Measurements from ENCODE around the gene COL5A3.

DNA sequence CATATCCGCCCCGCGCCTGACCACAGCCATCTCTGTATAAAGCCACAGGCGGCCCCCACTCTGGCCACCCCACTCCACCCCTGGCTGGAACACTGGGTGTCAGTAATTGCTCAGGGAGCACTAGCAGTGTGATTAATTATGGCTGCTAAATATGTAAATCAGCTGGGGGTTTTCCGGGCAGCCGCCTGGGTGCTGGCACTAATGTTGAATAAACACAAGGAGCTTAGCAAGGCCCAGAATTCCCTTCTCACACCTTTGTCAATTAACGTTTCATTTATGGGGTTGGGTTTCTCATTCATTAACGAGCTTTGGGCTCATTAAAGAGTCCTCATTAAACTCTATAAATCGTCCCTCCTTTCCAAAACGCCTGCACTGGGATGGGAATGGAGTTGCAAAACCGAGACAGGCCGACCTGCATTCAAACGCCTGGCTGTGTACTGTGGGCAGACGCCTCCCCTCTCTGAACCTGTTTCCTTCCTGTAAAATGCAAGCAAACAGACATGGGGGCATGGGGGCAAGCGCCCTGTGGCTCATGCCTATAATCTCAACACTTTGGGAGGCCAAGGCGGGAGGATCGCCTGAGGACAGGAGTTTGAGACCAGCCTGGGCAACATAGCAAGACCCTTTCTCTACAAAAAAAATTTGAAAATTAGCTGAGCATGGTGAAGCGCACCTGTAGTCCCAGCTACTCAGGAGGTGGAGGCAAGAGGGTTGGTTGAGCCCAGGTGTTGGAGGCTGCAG lies 56.3 kb downstream of the COL5A3 start:
- TF ChIP-seq, protein P1, sequence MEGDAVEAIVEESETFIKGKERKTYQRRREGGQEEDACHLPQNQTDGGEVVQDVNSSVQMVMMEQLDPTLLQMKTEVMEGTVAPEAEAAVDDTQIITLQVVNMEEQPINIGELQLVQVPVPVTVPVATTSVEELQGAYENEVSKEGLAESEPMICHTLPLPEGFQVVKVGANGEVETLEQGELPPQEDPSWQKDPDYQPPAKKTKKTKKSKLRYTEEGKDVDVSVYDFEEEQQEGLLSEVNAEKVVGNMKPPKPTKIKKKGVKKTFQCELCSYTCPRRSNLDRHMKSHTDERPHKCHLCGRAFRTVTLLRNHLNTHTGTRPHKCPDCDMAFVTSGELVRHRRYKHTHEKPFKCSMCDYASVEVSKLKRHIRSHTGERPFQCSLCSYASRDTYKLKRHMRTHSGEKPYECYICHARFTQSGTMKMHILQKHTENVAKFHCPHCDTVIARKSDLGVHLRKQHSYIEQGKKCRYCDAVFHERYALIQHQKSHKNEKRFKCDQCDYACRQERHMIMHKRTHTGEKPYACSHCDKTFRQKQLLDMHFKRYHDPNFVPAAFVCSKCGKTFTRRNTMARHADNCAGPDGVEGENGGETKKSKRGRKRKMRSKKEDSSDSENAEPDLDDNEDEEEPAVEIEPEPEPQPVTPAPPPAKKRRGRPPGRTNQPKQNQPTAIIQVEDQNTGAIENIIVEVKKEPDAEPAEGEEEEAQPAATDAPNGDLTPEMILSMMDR (IDR thresholded peaks at IDR 0.05 in 8 of 11, conservative IDR thresholded peaks at IDR 0.05 in 3 of 11), result no peak
- TF ChIP-seq POLR2AphosphoS5 (IDR thresholded peaks at IDR 0.05), result no peak

Measured in spleen (tissue), 7 donors.